Stomach (tissue), 9 donors: ENCODE data around the gene WDR53. TPM values are rescaled to one million over a fixed set of nuclear protein-coding genes. Genes with fewer than 3 reads are reported as not detected.
"Not testable (repeated sequence)": the region's sequence is repeated elsewhere in the genome, so short reads cannot be mapped to it uniquely, and the experiment has no call there.

Source experiments
- DNase-seq, 2 donors: peaks; one replicate each; pipeline versions ENCODE4 v3.0.0 to v3.0.0-alpha.2; 2013 to 2019
- H3K27ac ChIP-seq, 5 donors: fragments of 200-600 bp in 4 of 5; sonication (generic) in 4 of 5; one replicate each; pipeline ENCODE4 v1.5.1; 2013 to 2019; ENCODE audit warnings: mild to moderate bottlenecking in 1 of 5, moderate library complexity in 1 of 5
- H3K27me3 ChIP-seq, 3 donors: fragments of 200-600 bp; sonication (generic); one replicate each; pipeline ENCODE4 v1.5.1; 2017 to 2019; ENCODE audit warnings: mixed run types in 1 of 3
- H3K36me3 ChIP-seq, 4 donors: fragments of 200-600 bp; sonication (generic); 1 replicate in 3 of 4; 2 replicates in 1 of 4; pipeline ENCODE4 v1.5.1; 2016 to 2019
- H3K4me1 ChIP-seq, 4 donors: fragments of 200-600 bp; sonication (generic); one replicate each; pipeline ENCODE4 v1.5.1; 2016 to 2019
- H3K4me3 ChIP-seq, 4 donors: fragments of 200-600 bp; sonication (generic) in 3 of 4; one replicate each; pipeline ENCODE4 v1.5.1; 2016 to 2019; ENCODE audit warnings: mild to moderate bottlenecking in 1 of 4
- H3K9me3 ChIP-seq, 4 donors: fragments of 200-600 bp; sonication (generic); one replicate each; pipeline ENCODE4 v1.5.1; 2016 to 2019
- CTCF ChIP-seq, 7 experiments: fragments of 450-650 bp in 4 of 7; fragments of 200-600 bp in 3 of 7; sonication (generic) in 3 of 7; IDR thresholded peaks; one replicate each; pipeline ENCODE4 v1.5.1; 2016 to 2019; ENCODE audit warnings: antibody characterized with exemption in 7 of 7, control low read depth in 2 of 7, mild to moderate bottlenecking in 1 of 7
- EP300 ChIP-seq: sonication (generic); formaldehyde crosslinking; IDR thresholded peaks from one replicate; pipeline ENCODE4 v1.6.1; 2017; ENCODE audit warnings: antibody characterized with exemption
- POLR2A ChIP-seq, 4 donors: fragments of 450-650 bp; IDR thresholded peaks; one replicate each; pipeline ENCODE4 v1.6.1; 2016; ENCODE audit warnings: antibody characterized with exemption in 4 of 4, control low read depth in 2 of 4, mild to moderate bottlenecking in 1 of 4, moderate library complexity in 1 of 4
- POLR2AphosphoS5 ChIP-seq, 3 donors: sonication (generic); formaldehyde crosslinking; IDR thresholded peaks; one replicate each; pipeline ENCODE4 v1.6.1; 2016; ENCODE audit warnings: antibody characterized with exemption in 3 of 3
- WGBS, 5 donors: extraction: QIAGEN DNeasy Blood & Tissue Kit in 3 of 5; methylation state at CpG; one replicate each; pipeline versions ENCODE4 v1.1.5 to v1.1.7; 2013 to 2018; 5-methylcytosine and 5-hydroxymethylcytosine counted together
- intact Hi-C: fragments of 100-400 bp; cut with DNase I; formaldehyde crosslinking; loops from one replicate; pipeline ENCODE4 v1.15.1; 2023; ENCODE audit warnings: low total_unique reads
- polyA plus RNA-seq, 3 donors: library from polyadenylated mRNA; stranded (reverse); fragments of 200-250 nt; gene quantifications; one replicate each; pipeline ENCODE4 v1.2.3, GENCODE V29; 2013
- total RNA-seq, 5 donors: library from RNA; depleted of rRNA; stranded (reverse); fragments of >200 nt; gene quantifications; one replicate each; pipeline versions ENCODE4 v1.1.0 to v1.2.3, GENCODE V29; 2014 to 2016
- donor health status: healthy with polysubstance abuse.
- donor health status: Bipolar disorder and iron deficiency.
- donor health status: healthy.

The WDR53 gene
- total and polyA plus RNA-seq, 8 donors, result 1.8 to 13.4 (median 6.9) TPM; not detected in 2

GRCh38 chr3:196555295-196555694, 13.1 kb downstream of the WDR53 start:
- no peaks in the 10 kb centered on the region for H3K27me3 ChIP-seq
- H3K27ac ChIP-seq, result no peak overlapping the region
- peaks cover 0 to under 1% (median 0%) of the 10 kb centered on the region in 4 donors for H3K9me3 ChIP-seq
- peaks cover under 1 to 43% (median 25%) of the 10 kb centered on the region in 4 donors for H3K36me3 ChIP-seq
- no peak overlapping the region for H3K4me3 ChIP-seq
- TF ChIP-seq POLR2AphosphoS5 (IDR thresholded peaks at IDR 0.05), result no peak
- TF ChIP-seq EP300, result no peak
- TF ChIP-seq POLR2A (IDR thresholded peaks at IDR 0.05), result no peak
- DNase-seq, result no peak
- intact Hi-C loops, result no loop called here
- peaks cover 0 to 6% (median 2%) of the 10 kb centered on the region in 4 donors for H3K4me1 ChIP-seq
- 76 to 94% (median 85%) methylated on average over 3 of the region's 3 CpGs for WGBS, 5 donors

GRCh38 chr3:196554205-196554604, 14.1 kb downstream of the WDR53 start:
- no peak for DNase-seq
- Histone ChIP-seq H3K4me1 (peaks cover 0 to 6% (median 2%) of the 10 kb centered on the region in 4 donors), H3K9me3 (peaks cover 0 to 12% (median 3%) of the 10 kb centered on the region in 4 donors), H3K27me3 (no peaks in the 10 kb centered on the region), H3K36me3 (peaks cover 0 to 32% (median 15%) of the 10 kb centered on the region in 4 donors), H3K27ac (no peak overlapping the region), H3K4me3 (no peak overlapping the region)
- TF ChIP-seq POLR2A (IDR thresholded peaks at IDR 0.05), result no peak
- WGBS, 5 donors, result 69 to 82% (median 74%) methylated on average over 3 of the region's 3 CpGs
- intact Hi-C loops, result no loop called here

- Histone ChIP-seq H3K36me3 (peaks cover 0 to 25% (median 10%) of the 10 kb centered on the region in 4 donors), H3K9me3 (peaks cover 0 to 17% (median 5%) of the 10 kb centered on the region in 4 donors), H3K4me1 (peaks cover 0 to 6% (median under 1%) of the 10 kb centered on the region in 4 donors), H3K27me3 (no peaks in the 10 kb centered on the region), H3K27ac (no peak overlapping the region), H3K4me3 (no peak overlapping the region)
- TF ChIP-seq EP300 (no peak), POLR2AphosphoS5 (IDR thresholded peaks at IDR 0.05) (no peak), POLR2A (IDR thresholded peaks at IDR 0.05) (no peak), CTCF (IDR thresholded peaks at IDR 0.05) (no peak)
- intact Hi-C loops, result no loop called here
- WGBS, 5 donors, result 93 to 97% (median 96%) methylated on average over 9 of the region's 9 CpGs
- no peak for DNase-seq
Measured at GRCh38 chr3:196553551-196553950, 14.8 kb downstream of the WDR53 start.

- Histone ChIP-seq H3K9me3 (peaks cover 0 to 17% (median 5%) of the 10 kb centered on the region in 4 donors), H3K4me3 (no peak overlapping the region), H3K27ac (no peak overlapping the region), H3K27me3 (no peaks in the 10 kb centered on the region), H3K36me3 (peaks cover 0 to 18% (median 10%) of the 10 kb centered on the region in 4 donors), H3K4me1 (peaks cover 0 to 6% (median 0%) of the 10 kb centered on the region in 4 donors)
- 92 to 98% (median 96%) methylated on average over 5 of the region's 5 CpGs for WGBS, 5 donors
- intact Hi-C loops, result no loop called here
- TF ChIP-seq EP300 (no peak), CTCF (IDR thresholded peaks at IDR 0.05) (no peak), POLR2A (IDR thresholded peaks at IDR 0.05) (no peak), POLR2AphosphoS5 (IDR thresholded peaks at IDR 0.05) (no peak)
- no peak for DNase-seq
Measured at GRCh38 chr3:196552253-196552652, 16.1 kb downstream of the WDR53 start.

- H3K27me3 ChIP-seq, H3K27ac ChIP-seq, H3K4me3 ChIP-seq, DNase-seq, H3K4me1 ChIP-seq, intact Hi-C loops: not testable (repeated sequence)
- peaks cover 0 to 17% (median 5%) of the 10 kb centered on the region in 4 donors for H3K9me3 ChIP-seq
- WGBS, 5 donors, result 79 to 88% (median 84%) methylated on average over 3 of the region's 3 CpGs
- peaks cover 0 to 16% (median 7%) of the 10 kb centered on the region in 4 donors for H3K36me3 ChIP-seq
Measured at GRCh38 chr3:196550172-196550571, 18.2 kb downstream of the WDR53 start.

GRCh38 chr3:196549312-196549711, 19.0 kb downstream of the WDR53 start:
- H3K4me3 ChIP-seq, intact Hi-C loops, DNase-seq, H3K27ac ChIP-seq, H3K27me3 ChIP-seq, H3K4me1 ChIP-seq: not testable (repeated sequence)
- H3K36me3 ChIP-seq, result peaks cover 0 to 14% (median 6%) of the 10 kb centered on the region in 4 donors
- 96 to 100% (median 100%) methylated on average over 1 of the region's 1 CpG for WGBS, 5 donors
- peaks cover 0 to 17% (median 5%) of the 10 kb centered on the region in 4 donors for H3K9me3 ChIP-seq
